Mesenchymal stem cell (in vitro differentiated cells and primary cell): ENCODE results near the gene HADHB.
"Not testable (repeated sequence)": the region's sequence is repeated elsewhere in the genome, so short reads cannot be mapped to it uniquely, and the experiment has no call there.

Experiments used
- DNase-seq: peaks from one replicate; pipeline ENCODE4 v3.0.0-alpha.2; 2013
- H2AFZ ChIP-seq: one replicate; pipeline ENCODE4 v1.6.1; 2013; ENCODE audit warnings: low read depth, mild to moderate bottlenecking, control low read depth, inconsistent platforms, low read length, moderate library complexity
- H2AK5ac ChIP-seq: 2 replicates; pipeline ENCODE4 v1.6.1; 2013; ENCODE audit warnings: low read length, moderate library complexity, mild to moderate bottlenecking, inconsistent platforms; ENCODE audit not compliant: severe bottlenecking
- H2BK120ac ChIP-seq: one replicate; pipeline ENCODE4 v1.6.1; 2013; ENCODE audit warnings: low read depth, mild to moderate bottlenecking, inconsistent platforms, low read length, moderate library complexity
- H2BK12ac ChIP-seq, 2 experiments: one replicate each; pipeline ENCODE4 v1.6.1; 2013; ENCODE audit warnings: inconsistent platforms in 2 of 2, low read length in 2 of 2, mild to moderate bottlenecking in 2 of 2, moderate library complexity in 2 of 2, control low read depth in 1 of 2
- H2BK15ac ChIP-seq: one replicate; pipeline ENCODE4 v1.6.1; 2013; ENCODE audit warnings: mild to moderate bottlenecking, low read depth, inconsistent platforms; ENCODE audit not compliant: poor library complexity, severe bottlenecking
- H2BK5ac ChIP-seq: 2 replicates; pipeline ENCODE4 v1.6.1; 2013; ENCODE audit warnings: low read depth, mild to moderate bottlenecking, low read length, control low read depth, inconsistent platforms; ENCODE audit not compliant: poor library complexity, severe bottlenecking
- H3K14ac ChIP-seq, 2 experiments: one replicate each; pipeline ENCODE4 v1.6.1; 2013; ENCODE audit warnings: inconsistent platforms in 2 of 2, low read length in 2 of 2, control low read depth in 1 of 2, mild to moderate bottlenecking in 1 of 2, moderate library complexity in 1 of 2
- H3K18ac ChIP-seq, 2 experiments: one replicate each; pipeline ENCODE4 v1.6.1; 2013; ENCODE audit warnings: inconsistent platforms in 2 of 2, low read length in 2 of 2, control low read depth in 1 of 2, low read depth in 1 of 2, mild to moderate bottlenecking in 1 of 2
- H3K23ac ChIP-seq, 2 experiments: one replicate each; pipeline ENCODE4 v1.6.1; 2013; ENCODE audit warnings: inconsistent platforms in 2 of 2, low read length in 2 of 2, mild to moderate bottlenecking in 2 of 2, moderate library complexity in 2 of 2, control low read depth in 1 of 2
- H3K27ac ChIP-seq: 2 replicates; pipeline ENCODE4 v1.5.1; 2013; ENCODE audit warnings: mild to moderate bottlenecking, moderate library complexity, low read length, control low read depth, inconsistent platforms; ENCODE audit not compliant: poor library complexity, severe bottlenecking
- H3K27me3 ChIP-seq, 2 experiments: 2 replicates each; pipeline versions ENCODE4 v1.6.1 to v1.7.0; 2013; ENCODE audit warnings: low read length in 2 of 2, mild to moderate bottlenecking in 2 of 2, moderate library complexity in 2 of 2, control low read depth in 1 of 2, inconsistent platforms in 1 of 2; ENCODE audit not compliant: control insufficient read depth in 1 of 2, insufficient read depth in 1 of 2
- H3K36me3 ChIP-seq, 2 experiments: 2 replicates each; pipeline versions ENCODE4 v1.6.1 to v1.7.0; 2013; ENCODE audit warnings: low read length in 2 of 2, control low read depth in 1 of 2, inconsistent platforms in 1 of 2, low read depth in 1 of 2, mild to moderate bottlenecking in 1 of 2; ENCODE audit not compliant: insufficient read depth in 2 of 2, control insufficient read depth in 1 of 2
- H3K4ac ChIP-seq, 2 experiments: one replicate each; pipeline ENCODE4 v1.6.1; 2013; ENCODE audit warnings: inconsistent platforms in 2 of 2, low read length in 2 of 2, mild to moderate bottlenecking in 2 of 2, moderate library complexity in 2 of 2, control low read depth in 1 of 2, low read depth in 1 of 2
- H3K4me1 ChIP-seq: 2 replicates; pipeline ENCODE4 v1.6.1; 2013; ENCODE audit warnings: low read depth, low read length, control low read depth; ENCODE audit not compliant: control insufficient read depth, insufficient read depth
- H3K4me2 ChIP-seq: 2 replicates; pipeline ENCODE4 v1.6.1; 2013; ENCODE audit warnings: low read length, mild to moderate bottlenecking, inconsistent platforms; ENCODE audit not compliant: poor library complexity, severe bottlenecking
- H3K4me3 ChIP-seq, 2 experiments: 2 replicates each; pipeline versions ENCODE4 v1.5.1 to v1.7.0; 2013; ENCODE audit warnings: low read length in 2 of 2, mild to moderate bottlenecking in 2 of 2, control low read depth in 1 of 2, low read depth in 1 of 2; ENCODE audit not compliant: insufficient read depth in 1 of 2
- H3K79me1 ChIP-seq: replicated peaks from 2 replicates; pipeline ENCODE4 v1.6.1; 2013; ENCODE audit warnings: mild to moderate bottlenecking, control low read depth, low read length, inconsistent platforms; ENCODE audit not compliant: poor library complexity, severe bottlenecking
- H3K9ac ChIP-seq: 2 replicates; pipeline ENCODE4 v1.7.0; 2013; ENCODE audit warnings: mild to moderate bottlenecking, low read length, moderate library complexity
- H3K9me3 ChIP-seq: 2 replicates; pipeline ENCODE4 v1.7.0; 2013; ENCODE audit warnings: mild to moderate bottlenecking, low read length; ENCODE audit not compliant: control insufficient read depth
- H4K8ac ChIP-seq: one replicate; pipeline ENCODE4 v1.6.1; 2013; ENCODE audit warnings: inconsistent platforms, mild to moderate bottlenecking, low read length, moderate library complexity
- H4K91ac ChIP-seq: one replicate; pipeline ENCODE4 v1.6.1; 2013; ENCODE audit warnings: mild to moderate bottlenecking, low read length, inconsistent platforms
- WGBS: methylation state at CpG from one replicate; pipeline ENCODE4 v1.1.7; 2013; ENCODE audit warnings: mixed read lengths; 5-methylcytosine and 5-hydroxymethylcytosine counted together

HADHB gene

DNA sequence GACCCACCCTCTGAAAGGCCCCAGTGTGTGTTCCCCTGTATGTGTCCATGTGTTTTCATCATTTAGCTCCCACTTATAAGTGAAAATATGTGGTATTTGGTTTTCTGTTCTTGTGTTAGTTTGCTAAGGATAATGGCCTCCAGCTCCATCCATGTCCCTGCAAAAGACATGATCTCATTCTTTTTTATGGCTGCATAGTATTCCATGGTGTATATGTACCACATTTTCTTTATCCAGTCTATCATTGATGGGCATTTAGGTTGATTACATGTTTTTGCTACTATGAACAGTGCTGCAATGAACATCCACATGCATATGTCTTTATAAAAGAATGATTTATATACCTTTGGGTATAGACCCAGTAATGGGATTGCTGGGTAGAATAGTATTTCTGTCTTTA is 79.7 kb downstream of the HADHB start:
- H2AFZ ChIP-seq, H4K8ac ChIP-seq, H3K9ac ChIP-seq, H2BK12ac ChIP-seq, H2AK5ac ChIP-seq, H2BK15ac ChIP-seq, H3K14ac ChIP-seq, DNase-seq, H3K79me1 ChIP-seq, H3K9me3 ChIP-seq, H3K36me3 ChIP-seq, H3K4me3 ChIP-seq, H2BK5ac ChIP-seq, H4K91ac ChIP-seq, H3K4me2 ChIP-seq, H3K27me3 ChIP-seq, H3K27ac ChIP-seq, H3K4me1 ChIP-seq, H3K18ac ChIP-seq, H3K23ac ChIP-seq, H3K4ac ChIP-seq, H2BK120ac ChIP-seq: not testable (repeated sequence)

GRCh38 chr2:26324903-26325302 is 80.2 kb downstream of the HADHB start:
- H3K4ac ChIP-seq = no peak overlapping the region
- no peak overlapping the region for H4K8ac ChIP-seq
- 97% methylated on average over 2 of the region's 3 CpGs for WGBS
- H3K4me2 ChIP-seq = no peak overlapping the region
- no peak overlapping the region for H3K18ac ChIP-seq
- DNase-seq = no peak
- H3K23ac ChIP-seq = peak overlapping the region in 1 of 2 experiments; percentile 13
- H2AK5ac ChIP-seq = no peak overlapping the region
- no peaks in the 10 kb centered on the region for H3K36me3 ChIP-seq
- no peak overlapping the region for H2BK120ac ChIP-seq
- H3K4me1 ChIP-seq = no peaks in the 10 kb centered on the region
- no peaks in the 10 kb centered on the region for H3K79me1 ChIP-seq
- H2BK15ac ChIP-seq = no peak overlapping the region
- no peak overlapping the region for H2AFZ ChIP-seq
- H3K9me3 ChIP-seq = no peaks in the 10 kb centered on the region
- no peak overlapping the region for H3K9ac ChIP-seq
- no peak overlapping the region for H2BK12ac ChIP-seq
- no peak overlapping the region for H3K27ac ChIP-seq
- H2BK5ac ChIP-seq = no peak overlapping the region
- no peak overlapping the region for H4K91ac ChIP-seq
- H3K14ac ChIP-seq = no peak overlapping the region
- H3K27me3 ChIP-seq = peaks cover 3 to 6% of the 10 kb centered on the region in 2 experiments
- H3K4me3 ChIP-seq = no peak overlapping the region

- no peak overlapping the region for H3K18ac ChIP-seq
- H3K9ac ChIP-seq = no peak overlapping the region
- no peaks in the 10 kb centered on the region for H3K36me3 ChIP-seq
- H2BK12ac ChIP-seq = no peak overlapping the region
- H3K4ac ChIP-seq = no peak overlapping the region
- H2BK5ac ChIP-seq = no peak overlapping the region
- H3K27me3 ChIP-seq = peaks cover 3 to 6% of the 10 kb centered on the region in 2 experiments
- 50% methylated on average over 4 of the region's 4 CpGs for WGBS
- no peak overlapping the region for H3K23ac ChIP-seq
- H3K9me3 ChIP-seq = no peaks in the 10 kb centered on the region
- no peak overlapping the region for H3K14ac ChIP-seq
- H4K91ac ChIP-seq = no peak overlapping the region
- no peak overlapping the region for H2AFZ ChIP-seq
- H3K4me1 ChIP-seq = no peaks in the 10 kb centered on the region
- H3K27ac ChIP-seq = no peak overlapping the region
- DNase-seq = peak; percentile 70
- no peaks in the 10 kb centered on the region for H3K79me1 ChIP-seq
- H3K4me2 ChIP-seq = no peak overlapping the region
- H3K4me3 ChIP-seq = no peak overlapping the region
- H4K8ac ChIP-seq = no peak overlapping the region
- H2AK5ac ChIP-seq = no peak overlapping the region
- no peak overlapping the region for H2BK120ac ChIP-seq
- no peak overlapping the region for H2BK15ac ChIP-seq
Observed at GRCh38 chr2:26325851-26326250, 81.1 kb downstream of the HADHB start.

GRCh38 chr2:26326514-26326913 is 81.8 kb downstream of the HADHB start:
- no peaks in the 10 kb centered on the region for H3K36me3 ChIP-seq
- no peaks in the 10 kb centered on the region for H3K27me3 ChIP-seq
- no peak overlapping the region for H3K9ac ChIP-seq
- no peak overlapping the region for H2BK120ac ChIP-seq
- H2BK15ac ChIP-seq = no peak overlapping the region
- no peak overlapping the region for H2AK5ac ChIP-seq
- H3K4me2 ChIP-seq = no peak overlapping the region
- no peak for DNase-seq
- H2AFZ ChIP-seq = no peak overlapping the region
- H4K91ac ChIP-seq = no peak overlapping the region
- H3K9me3 ChIP-seq = no peaks in the 10 kb centered on the region
- no peak overlapping the region for H3K27ac ChIP-seq
- no peak overlapping the region for H4K8ac ChIP-seq
- 100% methylated on average over 1 of the region's 1 CpG for WGBS
- H3K14ac ChIP-seq = no peak overlapping the region
- no peak overlapping the region for H3K4ac ChIP-seq
- H3K4me1 ChIP-seq = no peaks in the 10 kb centered on the region
- H2BK5ac ChIP-seq = no peak overlapping the region
- no peak overlapping the region for H3K4me3 ChIP-seq
- H2BK12ac ChIP-seq = no peak overlapping the region
- no peak overlapping the region for H3K23ac ChIP-seq
- H3K18ac ChIP-seq = no peak overlapping the region
- no peaks in the 10 kb centered on the region for H3K79me1 ChIP-seq
